Measurements from ENCODE around the gene HYAL2.
"Not testable (repeated sequence)": the region's sequence is repeated elsewhere in the genome, so short reads cannot be mapped to it uniquely, and the experiment has no call there.

Gene HYAL2

GRCh38 chr3:50288387-50289007 is 34.0 kb downstream of the HYAL2 start:
- H3K27ac ChIP-seq (ENCODE audit: low read depth, low read length) = no peak overlapping the region
- no peak overlapping the region for H3K9ac ChIP-seq (ENCODE audit: low read length)
- no peaks in the 10 kb centered on the region for H3K9me2 ChIP-seq (replicated peaks; ENCODE audit: insufficient read depth, low read length)
- H2AFZ ChIP-seq (ENCODE audit: low read depth, low read length, severe bottlenecking) = no peak overlapping the region
- no peak for TF ChIP-seq CTCF (IDR thresholded peaks at IDR 0.05; ENCODE audit: insufficient read depth, low read length, poor library complexity, severe bottlenecking)
- no peak overlapping the region for H3K4me2 ChIP-seq (ENCODE audit: low read depth, low read length, poor library complexity, severe bottlenecking)
- no peaks in the 10 kb centered on the region for H3K27me3 ChIP-seq (ENCODE audit: low read length)
- no peaks in the 10 kb centered on the region for H3K9me3 ChIP-seq (ENCODE audit: insufficient read depth, low read length)
- H3F3A ChIP-seq (ENCODE audit: insufficient read depth) = no peaks in the 10 kb centered on the region
- H3K79me2 ChIP-seq (ENCODE audit: insufficient read depth, low read length) = peaks cover 22% of the 10 kb centered on the region
- H3K36me3 ChIP-seq (ENCODE audit: low read length) = no peaks in the 10 kb centered on the region; the same call in 1 of the 2 replicates
- no peaks in the 10 kb centered on the region for H4K20me1 ChIP-seq (ENCODE audit: low read depth, low read length)
- H3K4me3 ChIP-seq (ENCODE audit: insufficient read depth, low read length, poor library complexity, severe bottlenecking) = no peak overlapping the region

DNA sequence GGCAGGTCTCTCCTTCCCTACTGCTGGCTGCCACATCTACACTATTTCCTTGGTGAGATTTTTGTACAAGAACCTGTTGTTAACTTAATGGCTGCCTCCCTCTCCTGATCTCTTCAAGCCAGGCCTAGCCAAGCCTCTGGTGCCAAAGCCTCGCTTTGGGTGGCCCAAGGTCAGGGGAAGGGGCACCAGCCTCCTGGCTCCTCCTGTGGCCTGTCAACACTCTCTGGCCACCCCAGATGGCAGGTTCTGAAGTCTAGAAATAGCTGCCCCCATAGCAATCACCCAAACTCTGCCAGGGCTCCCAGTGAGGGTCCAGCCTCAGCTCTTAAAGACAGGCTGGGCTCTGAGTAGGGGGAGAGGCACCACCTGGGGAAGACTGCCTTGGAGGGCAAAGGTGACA is 35.3 kb downstream of the HYAL2 start:
- no peaks in the 10 kb centered on the region for H3K27me3 ChIP-seq (ENCODE audit: low read length)
- no peak overlapping the region for H2AFZ ChIP-seq (ENCODE audit: low read depth, low read length, severe bottlenecking)
- H3F3A ChIP-seq (ENCODE audit: insufficient read depth) = no peaks in the 10 kb centered on the region
- H3K9ac ChIP-seq (ENCODE audit: low read length) = no peak overlapping the region
- no peak overlapping the region for H3K27ac ChIP-seq (ENCODE audit: low read depth, low read length)
- H3K79me2 ChIP-seq (ENCODE audit: insufficient read depth, low read length) = peaks cover 22% of the 10 kb centered on the region
- no peak overlapping the region for H3K4me2 ChIP-seq (ENCODE audit: low read depth, low read length, poor library complexity, severe bottlenecking)
- H3K4me3 ChIP-seq (ENCODE audit: insufficient read depth, low read length, poor library complexity, severe bottlenecking) = no peak overlapping the region
- no peaks in the 10 kb centered on the region for H3K9me3 ChIP-seq (ENCODE audit: insufficient read depth, low read length)
- no peaks in the 10 kb centered on the region; the same call in 1 of the 2 replicates for H3K36me3 ChIP-seq (ENCODE audit: low read length)
- no peaks in the 10 kb centered on the region for H4K20me1 ChIP-seq (ENCODE audit: low read depth, low read length)
- H3K9me2 ChIP-seq (replicated peaks; ENCODE audit: insufficient read depth, low read length) = no peaks in the 10 kb centered on the region
- TF ChIP-seq EZH2phosphoT487 (conservative IDR thresholded peaks at IDR 0.05; ENCODE audit: low read length) (no peak), CTCF (IDR thresholded peaks at IDR 0.05; ENCODE audit: insufficient read depth, low read length, poor library complexity, severe bottlenecking) (no peak)

GRCh38 chr3:50286322-50287227 is 36.0 kb downstream of the HYAL2 start:
- Histone ChIP-seq H3K9ac (ENCODE audit: low read length) (no peak overlapping the region), H3K79me2 (ENCODE audit: insufficient read depth, low read length) (peaks cover 16% of the 10 kb centered on the region), H3K27ac (ENCODE audit: low read depth, low read length) (no peak overlapping the region), H3K27me3 (ENCODE audit: low read length) (no peaks in the 10 kb centered on the region), H4K20me1 (ENCODE audit: low read depth, low read length) (no peaks in the 10 kb centered on the region), H3K4me3 (ENCODE audit: insufficient read depth, low read length, poor library complexity, severe bottlenecking) (no peak overlapping the region), H3F3A (ENCODE audit: insufficient read depth) (no peaks in the 10 kb centered on the region), H3K4me2 (ENCODE audit: low read depth, low read length, poor library complexity, severe bottlenecking) (no peak overlapping the region), H3K9me3 (ENCODE audit: insufficient read depth, low read length) (no peaks in the 10 kb centered on the region), H3K9me2 (replicated peaks; ENCODE audit: insufficient read depth, low read length) (no peaks in the 10 kb centered on the region), H2AFZ (ENCODE audit: low read depth, low read length, severe bottlenecking) (no peak overlapping the region), H3K36me3 (ENCODE audit: low read length) (no peaks in the 10 kb centered on the region; the same call in 1 of the 2 replicates)
- TF ChIP-seq CTCF (IDR thresholded peaks at IDR 0.05; ENCODE audit: insufficient read depth, low read length, poor library complexity, severe bottlenecking) = no peak
- TF ChIP-seq EZH2phosphoT487 (conservative IDR thresholded peaks at IDR 0.05; ENCODE audit: low read length) = no peak

- H3K36me3 ChIP-seq (ENCODE audit: low read length); H3K9me3 ChIP-seq (ENCODE audit: insufficient read depth, low read length); H3F3A ChIP-seq (ENCODE audit: insufficient read depth): not testable (repeated sequence)
Measured at GRCh38 chr3:50284121-50284520, 38.4 kb downstream of the HYAL2 start.

More at GRCh38 chr3:50284121-50284520, 38.4 kb downstream of the HYAL2 start:
- H3K9me2 ChIP-seq (replicated peaks; ENCODE audit: insufficient read depth, low read length); H3K79me2 ChIP-seq (ENCODE audit: insufficient read depth, low read length); H2AFZ ChIP-seq (ENCODE audit: low read depth, low read length, severe bottlenecking); H3K4me3 ChIP-seq (ENCODE audit: insufficient read depth, low read length, poor library complexity, severe bottlenecking); H4K20me1 ChIP-seq (ENCODE audit: low read depth, low read length); H3K4me2 ChIP-seq (ENCODE audit: low read depth, low read length, poor library complexity, severe bottlenecking); H3K9ac ChIP-seq (ENCODE audit: low read length); H3K27ac ChIP-seq (ENCODE audit: low read depth, low read length); H3K27me3 ChIP-seq (ENCODE audit: low read length): not testable (repeated sequence)
